Measurements from ENCODE around the gene THOC6. TPM values are rescaled to one million over a fixed set of nuclear protein-coding genes. Genes with fewer than 3 reads are reported as not detected.

The THOC6 gene
- total and polyA plus RNA-seq, 9 donors: 3.5 to 21.0 (median 15.2) TPM

- no peaks in the 10 kb centered on the region for H3K36me3 ChIP-seq
- no peak overlapping the region for H3K27ac ChIP-seq
- WGBS, 3 donors: 25 to 38% (median 32%) methylated on average over 36 to 40 of the region's 40 CpGs
- no peak for DNase-seq
- H3K9me3 ChIP-seq: no peaks in the 10 kb centered on the region
- TF ChIP-seq EP300 (IDR thresholded peaks at IDR 0.05) (no peak), CTCF (IDR thresholded peaks at IDR 0.05) (no peak), POLR2A (IDR thresholded peaks at IDR 0.05) (no peak)
- peaks cover 21% of the 10 kb centered on the region for H3K4me1 ChIP-seq (ENCODE audit: insufficient read depth)
- peak overlapping the region; percentile 60 for H3K4me3 ChIP-seq
- no peaks in the 10 kb centered on the region for H3K27me3 ChIP-seq
- intact Hi-C loops (cut with DNase I): loop anchor here in 1 of 4 donors (10.0 kb wide), 1 partner anchor 265 kb away; the partner anchor contains the start of gene ZNF263
These were observed 4.1 kb upstream of the THOC6 start for GRCh38 chr16:3019594-3020246.

GRCh38 chr16:3020247-3020603 lies 3.6 kb upstream of the THOC6 start, which contains the start of gene TNFRSF12A:
Gene TNFRSF12A (plus strand): TSS chr16:3020368. CDS start chr16:3020398, 30 bp downstream.
- Histone ChIP-seq H3K36me3 (no peaks in the 10 kb centered on the region), H3K27ac (peak within 1 kb of the TSS; percentile 91 to 92), H3K4me3 (peak within 1 kb of the TSS; percentile 60), H3K27me3 (no peaks in the 10 kb centered on the region), H3K4me1 (ENCODE audit: insufficient read depth) (peaks cover 21% of the 10 kb centered on the region), H3K9me3 (no peaks in the 10 kb centered on the region)
- TF ChIP-seq POLR2A (IDR thresholded peaks at IDR 0.05) (peak; percentile 81), EP300 (IDR thresholded peaks at IDR 0.05) (no peak), CTCF (IDR thresholded peaks at IDR 0.05) (peak in 2 of 3 donors; percentile 14 to 31)
- DNase-seq: peak; percentile 64 to 83 (median 76)
- intact Hi-C loops (cut with DNase I): loop anchor here in 1 of 4 donors (10.0 kb wide), 1 partner anchor 265 kb away; the partner anchor contains the start of gene ZNF263
- WGBS, 3 donors: 0 to 1% (median 0%) methylated on average over 11 to 49 of the region's 49 CpGs

- H3K27ac ChIP-seq: peak overlapping the region; percentile 91 to 92
- 0 to 1% (median 0%) methylated on average over 54 to 57 of the region's 57 CpGs for WGBS, 3 donors
- H3K9me3 ChIP-seq: no peaks in the 10 kb centered on the region
- H3K36me3 ChIP-seq: no peaks in the 10 kb centered on the region
- peaks cover 21% of the 10 kb centered on the region for H3K4me1 ChIP-seq (ENCODE audit: insufficient read depth)
- peak; percentile 81 to 90 (median 86) for DNase-seq
- no peak for TF ChIP-seq POLR2A (IDR thresholded peaks at IDR 0.05)
- peak; percentile 62 for TF ChIP-seq EP300 (IDR thresholded peaks at IDR 0.05)
- no peak for TF ChIP-seq CTCF (IDR thresholded peaks at IDR 0.05)
- no peaks in the 10 kb centered on the region for H3K27me3 ChIP-seq
- H3K4me3 ChIP-seq: peak overlapping the region; percentile 60
- intact Hi-C loops (cut with DNase I): loop anchor here in 1 of 4 donors (10.0 kb wide), 1 partner anchor 264 kb away; the partner anchor contains the start of gene ZNF263
These were observed 3.0 kb upstream of the THOC6 start for GRCh38 chr16:3020604-3021448.

- H3K36me3 ChIP-seq: no peaks in the 10 kb centered on the region
- peak overlapping the region; percentile 60 for H3K4me3 ChIP-seq
- H3K4me1 ChIP-seq (ENCODE audit: insufficient read depth): peaks cover 21% of the 10 kb centered on the region
- peak overlapping the region; percentile 91 to 92 for H3K27ac ChIP-seq
- H3K9me3 ChIP-seq: no peaks in the 10 kb centered on the region
- TF ChIP-seq EP300 (IDR thresholded peaks at IDR 0.05) (no peak), POLR2A (IDR thresholded peaks at IDR 0.05) (no peak), CTCF (IDR thresholded peaks at IDR 0.05) (no peak)
- DNase-seq: peak; percentile 70 to 85 (median 77)
- intact Hi-C loops (cut with DNase I): loop anchor here in 1 of 4 donors (10.0 kb wide), 1 partner anchor 263 kb away; the partner anchor contains the start of gene ZNF263
- no peaks in the 10 kb centered on the region for H3K27me3 ChIP-seq
- 3 to 4% (median 4%) methylated on average over 24 to 25 of the region's 25 CpGs for WGBS, 3 donors
These were observed 2.2 kb upstream of the THOC6 start for GRCh38 chr16:3021449-3022207.

Measured in ovary (tissue), 9 donors.